ENCODE data around the gene PFKL. TPM values are rescaled to one million over a fixed set of nuclear protein-coding genes. Genes with fewer than 3 reads are reported as not detected.

PFKL gene
- total RNA-seq, 1 experiment from 2014 or later = 140 TPM

- no peaks in the 10 kb centered on the region for H3K36me3 Mint-ChIP-seq (ENCODE audit: insufficient read depth, unreplicated experiment)
- ChIA-PET CTCF (no interaction called here), POLR2A (no interaction called here)
- no peaks in the 10 kb centered on the region for H3K4me1 Mint-ChIP-seq (ENCODE audit: low read depth, unreplicated experiment)
- H3K27me3 Mint-ChIP-seq (ENCODE audit: insufficient read depth, unreplicated experiment) = no peaks in the 10 kb centered on the region
- no peak for DNase-seq
- no peak overlapping the region for H3K4me3 Mint-ChIP-seq (ENCODE audit: unreplicated experiment)
- Histone ChIP-seq H3K9me3 (peaks cover 4% of the 10 kb centered on the region; the same call in 1 of the 2 replicates), H3K36me3 (ENCODE audit: control insufficient read depth, insufficient read depth, low read length) (no peaks in the 10 kb centered on the region), H3K27me3 (replicated peaks; ENCODE audit: control insufficient read depth, insufficient read depth, low read length) (no peaks in the 10 kb centered on the region), H3K4me1 (peaks cover 8% of the 10 kb centered on the region; the same call in 1 of the 2 replicates), H3K4me3 (ENCODE audit: low read depth, low read length) (no peak overlapping the region)
- H3K27ac Mint-ChIP-seq (ENCODE audit: unreplicated experiment) = no peak overlapping the region
- intact Hi-C loops (cut with micrococcal nuclease; ENCODE audit: unreplicated experiment) = no loop called here
- BruUV-seq (replicated peaks) = no TSS peak
- no peak for TF ChIP-seq CTCF (IDR thresholded peaks at IDR 0.05; ENCODE audit: insufficient read depth in 1 of 2, low read depth in 1 of 2, low read length in 1 of 2, severe bottlenecking in 1 of 2, unreplicated experiment in 1 of 2)
- no peaks in the 10 kb centered on the region for H3K9me3 Mint-ChIP-seq (ENCODE audit: unreplicated experiment)
Measured at GRCh38 chr21:44372616-44373015, 72.8 kb downstream of the PFKL start.

- ChIA-PET POLR2A (no interaction called here), CTCF (no interaction called here)
- peaks cover 8% of the 10 kb centered on the region; the same call in 1 of the 2 replicates for H3K4me1 ChIP-seq
- no peaks in the 10 kb centered on the region for H3K4me1 Mint-ChIP-seq (ENCODE audit: low read depth, unreplicated experiment)
- no peak for DNase-seq
- H3K27ac Mint-ChIP-seq (ENCODE audit: unreplicated experiment) = no peak overlapping the region
- H3K36me3 ChIP-seq (ENCODE audit: control insufficient read depth, insufficient read depth, low read length) = no peaks in the 10 kb centered on the region
- H3K4me3 Mint-ChIP-seq (ENCODE audit: unreplicated experiment) = no peak overlapping the region
- H3K9me3 Mint-ChIP-seq (ENCODE audit: unreplicated experiment) = no peaks in the 10 kb centered on the region
- no peaks in the 10 kb centered on the region for H3K27me3 Mint-ChIP-seq (ENCODE audit: insufficient read depth, unreplicated experiment)
- H3K9me3 ChIP-seq = peaks cover 4% of the 10 kb centered on the region; the same call in 1 of the 2 replicates
- intact Hi-C loops (cut with micrococcal nuclease; ENCODE audit: unreplicated experiment) = no loop called here
- no peaks in the 10 kb centered on the region for H3K27me3 ChIP-seq (replicated peaks; ENCODE audit: control insufficient read depth, insufficient read depth, low read length)
- no peaks in the 10 kb centered on the region for H3K36me3 Mint-ChIP-seq (ENCODE audit: insufficient read depth, unreplicated experiment)
- H3K4me3 ChIP-seq (ENCODE audit: low read depth, low read length) = no peak overlapping the region
- no peak for TF ChIP-seq CTCF (IDR thresholded peaks at IDR 0.05; ENCODE audit: insufficient read depth in 1 of 2, low read depth in 1 of 2, low read length in 1 of 2, severe bottlenecking in 1 of 2, unreplicated experiment in 1 of 2)
- BruUV-seq (replicated peaks) = no TSS peak
Measured at GRCh38 chr21:44374601-44375280, 74.9 kb downstream of the PFKL start.

- Histone ChIP-seq H3K4me3 (ENCODE audit: low read depth, low read length) (no peak overlapping the region), H3K4me1 (peaks cover 6% of the 10 kb centered on the region; the same call in 1 of the 2 replicates), H3K27me3 (replicated peaks; ENCODE audit: control insufficient read depth, insufficient read depth, low read length) (no peaks in the 10 kb centered on the region), H3K36me3 (ENCODE audit: control insufficient read depth, insufficient read depth, low read length) (no peaks in the 10 kb centered on the region), H3K9me3 (peaks cover 4% of the 10 kb centered on the region; the same call in 1 of the 2 replicates)
- POLR2A ChIA-PET = no interaction called here
- Mint-ChIP-seq H3K4me3 (ENCODE audit: unreplicated experiment) (no peak overlapping the region), H3K36me3 (ENCODE audit: insufficient read depth, unreplicated experiment) (no peaks in the 10 kb centered on the region), H3K9me3 (ENCODE audit: unreplicated experiment) (no peaks in the 10 kb centered on the region), H3K4me1 (ENCODE audit: low read depth, unreplicated experiment) (no peaks in the 10 kb centered on the region), H3K27me3 (ENCODE audit: insufficient read depth, unreplicated experiment) (no peaks in the 10 kb centered on the region), H3K27ac (ENCODE audit: unreplicated experiment) (no peak overlapping the region)
- CTCF ChIA-PET = no interaction called here
- intact Hi-C loops (cut with micrococcal nuclease; ENCODE audit: unreplicated experiment) = no loop called here
- DNase-seq = no peak
- no TSS peak for BruUV-seq (replicated peaks)
- no peak for TF ChIP-seq CTCF (IDR thresholded peaks at IDR 0.05; ENCODE audit: insufficient read depth in 1 of 2, low read depth in 1 of 2, low read length in 1 of 2, severe bottlenecking in 1 of 2, unreplicated experiment in 1 of 2)
Measured at GRCh38 chr21:44375281-44375651, 75.4 kb downstream of the PFKL start.

Data from Caco-2 (cell line).